ENCODE measurements around the gene ETS1.

GRCh38 chr11:128522943-128523518, 64.3 kb downstream of the ETS1 start:
- TF ChIP-seq EZH2 (IDR thresholded peaks at IDR 0.05) (no peak), POLR2AphosphoS5 (IDR thresholded peaks at IDR 0.05; ENCODE audit: borderline replicate concordance, low read depth, low read length) (no peak)

All from SK-N-MC (cell line).